Nephron (organoid): Measurements from ENCODE around the gene SIRT4.

Source experiments
- H3K27ac Mint-ChIP-seq, 3 experiments: 2 replicates each; pipeline ENCODE4 v1.8.0; 2020; ENCODE audit warnings: mixed read lengths in 3 of 3, mild to moderate bottlenecking in 2 of 3, moderate library complexity in 1 of 3
- H3K27me3 Mint-ChIP-seq: 2 replicates; pipeline ENCODE4 v1.8.0; 2021; ENCODE audit warnings: low read depth, mild to moderate bottlenecking, moderate library complexity, mixed read lengths
- H3K36me3 Mint-ChIP-seq: 2 replicates; pipeline ENCODE4 v1.8.0; 2020; ENCODE audit warnings: low read depth, mixed read lengths
- H3K4me1 Mint-ChIP-seq: 2 replicates; pipeline ENCODE4 v1.8.0; 2020; ENCODE audit warnings: mixed read lengths
- H3K4me3 Mint-ChIP-seq, 3 experiments: 2 replicates each; pipeline ENCODE4 v1.8.0; 2020; ENCODE audit warnings: mild to moderate bottlenecking in 3 of 3, mixed read lengths in 3 of 3, moderate library complexity in 2 of 3
- H3K9me3 Mint-ChIP-seq: 2 replicates; pipeline ENCODE4 v1.8.0; 2020; ENCODE audit warnings: mixed read lengths
- CTCF ChIP-seq, 3 experiments: fragments of 200-600 bp; sonication (generic); IDR thresholded peaks; one replicate each; pipeline ENCODE4 v1.5.0; 2021; ENCODE audit warnings: antibody characterized with exemption in 3 of 3; ENCODE audit not compliant: unreplicated experiment in 3 of 3

SIRT4 gene

GRCh38 chr12:120346681-120347080 lies 44.6 kb downstream of the SIRT4 start:
- Mint-ChIP-seq H3K36me3 (peaks cover 33% of the 10 kb centered on the region), H3K4me1 (no peaks in the 10 kb centered on the region), H3K4me3 (no peak overlapping the region), H3K9me3 (no peaks in the 10 kb centered on the region), H3K27me3 (no peaks in the 10 kb centered on the region), H3K27ac (no peak overlapping the region)
- TF ChIP-seq CTCF (IDR thresholded peaks at IDR 0.05; ENCODE audit: unreplicated experiment in 3 of 3): no peak

- no peaks in the 10 kb centered on the region for H3K27me3 Mint-ChIP-seq
- peaks cover 37% of the 10 kb centered on the region for H3K36me3 Mint-ChIP-seq
- H3K4me1 Mint-ChIP-seq: no peaks in the 10 kb centered on the region
- no peaks in the 10 kb centered on the region for H3K9me3 Mint-ChIP-seq
- TF ChIP-seq CTCF (IDR thresholded peaks at IDR 0.05; ENCODE audit: unreplicated experiment in 3 of 3): no peak
- H3K27ac Mint-ChIP-seq: no peak overlapping the region
- H3K4me3 Mint-ChIP-seq: no peak overlapping the region
Observed at GRCh38 chr12:120347766-120348165, 45.6 kb downstream of the SIRT4 start.

GRCh38 chr12:120350576-120351350 lies 48.6 kb downstream of the SIRT4 start:
- Mint-ChIP-seq H3K27me3 (no peaks in the 10 kb centered on the region), H3K9me3 (no peaks in the 10 kb centered on the region), H3K4me3 (no peak overlapping the region), H3K4me1 (no peaks in the 10 kb centered on the region), H3K36me3 (peaks cover 45% of the 10 kb centered on the region), H3K27ac (no peak overlapping the region)
- no peak for TF ChIP-seq CTCF (IDR thresholded peaks at IDR 0.05; ENCODE audit: unreplicated experiment in 3 of 3)

GRCh38 chr12:120352117-120352516 lies 50.0 kb downstream of the SIRT4 start:
- Mint-ChIP-seq H3K36me3 (peaks cover 52% of the 10 kb centered on the region), H3K4me3 (no peak overlapping the region), H3K27ac (no peak overlapping the region), H3K9me3 (no peaks in the 10 kb centered on the region), H3K4me1 (no peaks in the 10 kb centered on the region), H3K27me3 (no peaks in the 10 kb centered on the region)
- TF ChIP-seq CTCF (IDR thresholded peaks at IDR 0.05; ENCODE audit: unreplicated experiment in 3 of 3): no peak

- Mint-ChIP-seq H3K4me3 (no peak overlapping the region), H3K27me3 (no peaks in the 10 kb centered on the region), H3K9me3 (no peaks in the 10 kb centered on the region), H3K4me1 (peaks cover 3% of the 10 kb centered on the region), H3K36me3 (peaks cover 59% of the 10 kb centered on the region), H3K27ac (no peak overlapping the region)
- no peak for TF ChIP-seq CTCF (IDR thresholded peaks at IDR 0.05; ENCODE audit: unreplicated experiment in 3 of 3)
Observed at GRCh38 chr12:120353136-120353535, 51.0 kb downstream of the SIRT4 start.
